ENCODE data around the gene HIVEP3. TPM values are rescaled to one million over a fixed set of nuclear protein-coding genes. Genes with fewer than 3 reads are reported as not detected.

The HIVEP3 gene
- total and polyA plus RNA-seq, 4 donors: 7.0 to 14.7 (median 8.8) TPM

- WGBS, 2 donors: 91% methylated on average over 6 of the region's 6 CpGs
- Histone ChIP-seq H3K27me3 (ENCODE audit: control insufficient read depth in 3 of 3, insufficient read depth in 3 of 3, low read length in 2 of 3) (no peaks in the 10 kb centered on the region), H3K9ac (ENCODE audit: insufficient read depth in 1 of 2, low read length in 2 of 2) (no peak overlapping the region), H3K9me3 (ENCODE audit: control insufficient read depth in 4 of 4, insufficient read depth in 3 of 4, low read length in 3 of 4) (no peaks in the 10 kb centered on the region), H3K27ac (ENCODE audit: low read depth in 1 of 2, low read length in 1 of 2) (peak overlapping the region in 1 of 2 donors; percentile 78), H3K36me3 (ENCODE audit: control insufficient read depth in 4 of 4, insufficient read depth in 4 of 4, low read length in 4 of 4) (no peaks in the 10 kb centered on the region), H3K4me1 (ENCODE audit: control insufficient read depth in 5 of 5, insufficient read depth in 5 of 5, low read length in 5 of 5) (peaks cover 0 to 22% (median 17%) of the 10 kb centered on the region in 5 donors), H3K4me3 (no peak overlapping the region)
- TF ChIP-seq CTCF (IDR thresholded peaks at IDR 0.05; ENCODE audit: control extremely low read depth, extremely low read depth): no peak
- ATAC-seq (ENCODE audit: insufficient read depth, low FRiP score) (no peak), DNase-seq (no peak)
Observed at GRCh38 chr1:41618871-41619270, 299.9 kb downstream of the HIVEP3 start.

- Histone ChIP-seq H3K27ac (ENCODE audit: low read depth in 1 of 2, low read length in 1 of 2) (peak overlapping the region in 1 of 2 donors; percentile 78), H3K9ac (ENCODE audit: insufficient read depth in 1 of 2, low read length in 2 of 2) (no peak overlapping the region)
Observed at GRCh38 chr1:41618066-41618825, 300.5 kb downstream of the HIVEP3 start.

GRCh38 chr1:41617336-41617735 lies 301.4 kb downstream of the HIVEP3 start:
- Histone ChIP-seq H3K36me3 (ENCODE audit: control insufficient read depth in 4 of 4, insufficient read depth in 4 of 4, low read length in 4 of 4) (no peaks in the 10 kb centered on the region), H3K27me3 (ENCODE audit: control insufficient read depth in 3 of 3, insufficient read depth in 3 of 3, low read length in 2 of 3) (no peaks in the 10 kb centered on the region), H3K9me3 (ENCODE audit: control insufficient read depth in 4 of 4, insufficient read depth in 3 of 4, low read length in 3 of 4) (no peaks in the 10 kb centered on the region), H3K4me1 (ENCODE audit: control insufficient read depth in 5 of 5, insufficient read depth in 5 of 5, low read length in 5 of 5) (peaks cover 0 to 16% (median 13%) of the 10 kb centered on the region in 5 donors), H3K4me3 (no peak overlapping the region), H3K9ac (ENCODE audit: insufficient read depth in 1 of 2, low read length in 2 of 2) (no peak overlapping the region), H3K27ac (ENCODE audit: low read depth in 1 of 2, low read length in 1 of 2) (peak overlapping the region in 1 of 2 donors; percentile 15)
- TF ChIP-seq CTCF (IDR thresholded peaks at IDR 0.05; ENCODE audit: control extremely low read depth, extremely low read depth): no peak
- 74 to 81% methylated on average over 5 of the region's 5 CpGs for WGBS, 2 donors
- DNase-seq: no peak
- no peak for ATAC-seq (ENCODE audit: insufficient read depth, low FRiP score)

More at GRCh38 chr1:41618066-41618825, 300.5 kb downstream of the HIVEP3 start:
- WGBS, 2 donors: 47 to 52% methylated on average over 14 of the region's 14 CpGs
- ATAC-seq (ENCODE audit: insufficient read depth, low FRiP score) (peak; percentile 84), DNase-seq (peak; percentile 82 to 92 (median 83))
- Histone ChIP-seq H3K9me3 (ENCODE audit: control insufficient read depth in 4 of 4, insufficient read depth in 3 of 4, low read length in 3 of 4) (no peaks in the 10 kb centered on the region), H3K4me1 (ENCODE audit: control insufficient read depth in 5 of 5, insufficient read depth in 5 of 5, low read length in 5 of 5) (peaks cover 0 to 18% (median 14%) of the 10 kb centered on the region in 5 donors), H3K36me3 (ENCODE audit: control insufficient read depth in 4 of 4, insufficient read depth in 4 of 4, low read length in 4 of 4) (no peaks in the 10 kb centered on the region), H3K4me3 (no peak overlapping the region), H3K27me3 (ENCODE audit: control insufficient read depth in 3 of 3, insufficient read depth in 3 of 3, low read length in 2 of 3) (no peaks in the 10 kb centered on the region)
- no peak for TF ChIP-seq CTCF (IDR thresholded peaks at IDR 0.05; ENCODE audit: control extremely low read depth, extremely low read depth)
